Mesenchymal stem cell (in vitro differentiated cells and primary cell): Measurements from ENCODE around the gene HOXA5.

Source experiments
- DNase-seq: peaks from one replicate; pipeline ENCODE4 v3.0.0-alpha.2; 2013
- H2AFZ ChIP-seq: one replicate; pipeline ENCODE4 v1.6.1; 2013; ENCODE audit warnings: low read depth, mild to moderate bottlenecking, control low read depth, inconsistent platforms, low read length, moderate library complexity
- H2AK5ac ChIP-seq: 2 replicates; pipeline ENCODE4 v1.6.1; 2013; ENCODE audit warnings: low read length, moderate library complexity, mild to moderate bottlenecking, inconsistent platforms; ENCODE audit not compliant: severe bottlenecking
- H2BK120ac ChIP-seq: one replicate; pipeline ENCODE4 v1.6.1; 2013; ENCODE audit warnings: low read depth, mild to moderate bottlenecking, inconsistent platforms, low read length, moderate library complexity
- H2BK12ac ChIP-seq, 2 experiments: one replicate each; pipeline ENCODE4 v1.6.1; 2013; ENCODE audit warnings: inconsistent platforms in 2 of 2, low read length in 2 of 2, mild to moderate bottlenecking in 2 of 2, moderate library complexity in 2 of 2, control low read depth in 1 of 2
- H2BK15ac ChIP-seq: one replicate; pipeline ENCODE4 v1.6.1; 2013; ENCODE audit warnings: mild to moderate bottlenecking, low read depth, inconsistent platforms; ENCODE audit not compliant: poor library complexity, severe bottlenecking
- H2BK5ac ChIP-seq: 2 replicates; pipeline ENCODE4 v1.6.1; 2013; ENCODE audit warnings: low read depth, mild to moderate bottlenecking, low read length, control low read depth, inconsistent platforms; ENCODE audit not compliant: poor library complexity, severe bottlenecking
- H3K14ac ChIP-seq, 2 experiments: one replicate each; pipeline ENCODE4 v1.6.1; 2013; ENCODE audit warnings: inconsistent platforms in 2 of 2, low read length in 2 of 2, control low read depth in 1 of 2, mild to moderate bottlenecking in 1 of 2, moderate library complexity in 1 of 2
- H3K18ac ChIP-seq, 2 experiments: one replicate each; pipeline ENCODE4 v1.6.1; 2013; ENCODE audit warnings: inconsistent platforms in 2 of 2, low read length in 2 of 2, control low read depth in 1 of 2, low read depth in 1 of 2, mild to moderate bottlenecking in 1 of 2
- H3K23ac ChIP-seq, 2 experiments: one replicate each; pipeline ENCODE4 v1.6.1; 2013; ENCODE audit warnings: inconsistent platforms in 2 of 2, low read length in 2 of 2, mild to moderate bottlenecking in 2 of 2, moderate library complexity in 2 of 2, control low read depth in 1 of 2
- H3K27ac ChIP-seq: 2 replicates; pipeline ENCODE4 v1.5.1; 2013; ENCODE audit warnings: mild to moderate bottlenecking, moderate library complexity, low read length, control low read depth, inconsistent platforms; ENCODE audit not compliant: poor library complexity, severe bottlenecking
- H3K27me3 ChIP-seq, 2 experiments: 2 replicates each; pipeline versions ENCODE4 v1.6.1 to v1.7.0; 2013; ENCODE audit warnings: low read length in 2 of 2, mild to moderate bottlenecking in 2 of 2, moderate library complexity in 2 of 2, control low read depth in 1 of 2, inconsistent platforms in 1 of 2; ENCODE audit not compliant: control insufficient read depth in 1 of 2, insufficient read depth in 1 of 2
- H3K36me3 ChIP-seq, 2 experiments: 2 replicates each; pipeline versions ENCODE4 v1.6.1 to v1.7.0; 2013; ENCODE audit warnings: low read length in 2 of 2, control low read depth in 1 of 2, inconsistent platforms in 1 of 2, low read depth in 1 of 2, mild to moderate bottlenecking in 1 of 2; ENCODE audit not compliant: insufficient read depth in 2 of 2, control insufficient read depth in 1 of 2
- H3K4ac ChIP-seq, 2 experiments: one replicate each; pipeline ENCODE4 v1.6.1; 2013; ENCODE audit warnings: inconsistent platforms in 2 of 2, low read length in 2 of 2, mild to moderate bottlenecking in 2 of 2, moderate library complexity in 2 of 2, control low read depth in 1 of 2, low read depth in 1 of 2
- H3K4me1 ChIP-seq: 2 replicates; pipeline ENCODE4 v1.6.1; 2013; ENCODE audit warnings: low read depth, low read length, control low read depth; ENCODE audit not compliant: control insufficient read depth, insufficient read depth
- H3K4me2 ChIP-seq: 2 replicates; pipeline ENCODE4 v1.6.1; 2013; ENCODE audit warnings: low read length, mild to moderate bottlenecking, inconsistent platforms; ENCODE audit not compliant: poor library complexity, severe bottlenecking
- H3K4me3 ChIP-seq, 2 experiments: 2 replicates each; pipeline versions ENCODE4 v1.5.1 to v1.7.0; 2013; ENCODE audit warnings: low read length in 2 of 2, mild to moderate bottlenecking in 2 of 2, control low read depth in 1 of 2, low read depth in 1 of 2; ENCODE audit not compliant: insufficient read depth in 1 of 2
- H3K79me1 ChIP-seq: replicated peaks from 2 replicates; pipeline ENCODE4 v1.6.1; 2013; ENCODE audit warnings: mild to moderate bottlenecking, control low read depth, low read length, inconsistent platforms; ENCODE audit not compliant: poor library complexity, severe bottlenecking
- H3K9ac ChIP-seq: 2 replicates; pipeline ENCODE4 v1.7.0; 2013; ENCODE audit warnings: mild to moderate bottlenecking, low read length, moderate library complexity
- H3K9me3 ChIP-seq: 2 replicates; pipeline ENCODE4 v1.7.0; 2013; ENCODE audit warnings: mild to moderate bottlenecking, low read length; ENCODE audit not compliant: control insufficient read depth
- H4K8ac ChIP-seq: one replicate; pipeline ENCODE4 v1.6.1; 2013; ENCODE audit warnings: inconsistent platforms, mild to moderate bottlenecking, low read length, moderate library complexity
- H4K91ac ChIP-seq: one replicate; pipeline ENCODE4 v1.6.1; 2013; ENCODE audit warnings: mild to moderate bottlenecking, low read length, inconsistent platforms
- WGBS: methylation state at CpG from one replicate; pipeline ENCODE4 v1.1.7; 2013; ENCODE audit warnings: mixed read lengths; 5-methylcytosine and 5-hydroxymethylcytosine counted together

The HOXA5 gene

GRCh38 chr7:27132214-27132613, 11.3 kb downstream of the HOXA5 start:
- Histone ChIP-seq H3K9ac (peak overlapping the region; percentile 87), H3K36me3 (peaks cover 0 to 5% of the 10 kb centered on the region in 2 experiments), H3K4me3 (no peak overlapping the region), H4K91ac (no peak overlapping the region), H3K14ac (no peak overlapping the region), H3K79me1 (no peaks in the 10 kb centered on the region), H2AK5ac (no peak overlapping the region), H2AFZ (no peak overlapping the region), H3K4me1 (peaks cover 13% of the 10 kb centered on the region), H3K23ac (no peak overlapping the region), H2BK120ac (no peak overlapping the region), H3K9me3 (no peaks in the 10 kb centered on the region), H3K4me2 (no peak overlapping the region), H2BK12ac (no peak overlapping the region), H3K18ac (no peak overlapping the region), H2BK15ac (no peak overlapping the region), H2BK5ac (no peak overlapping the region), H4K8ac (no peak overlapping the region), H3K27me3 (no peaks in the 10 kb centered on the region), H3K4ac (no peak overlapping the region), H3K27ac (no peak overlapping the region)
- WGBS, result 62% methylated on average over 2 of the region's 2 CpGs
- DNase-seq, result no peak

DNA sequence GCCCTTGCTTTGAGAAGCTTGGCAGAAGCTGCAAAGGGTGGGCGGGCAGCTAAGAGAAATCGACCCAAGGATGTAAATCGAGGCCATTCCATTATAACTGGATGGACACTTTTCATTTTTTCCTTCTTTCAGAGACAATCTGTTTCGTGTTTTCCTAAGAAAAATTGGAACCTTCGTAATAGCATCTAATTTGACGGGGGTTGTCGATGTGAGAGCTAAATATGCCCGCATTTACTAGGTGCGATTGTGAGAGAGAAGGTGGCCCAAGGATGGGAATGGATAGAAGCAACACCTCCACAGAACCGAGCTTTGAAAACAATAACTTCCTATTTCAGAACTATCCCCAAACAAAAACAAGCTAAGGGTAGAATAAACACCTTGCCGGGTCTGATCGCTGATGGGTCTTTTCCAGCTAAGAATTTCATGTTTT, 12.1 kb downstream of the HOXA5 start:
- Histone ChIP-seq H2BK12ac (no peak overlapping the region), H3K14ac (no peak overlapping the region), H2BK15ac (no peak overlapping the region), H3K36me3 (peaks cover 0 to 5% of the 10 kb centered on the region in 2 experiments), H3K9me3 (no peaks in the 10 kb centered on the region), H3K9ac (peak overlapping the region; percentile 87), H3K23ac (no peak overlapping the region), H2AK5ac (no peak overlapping the region), H2BK120ac (no peak overlapping the region), H3K18ac (peak overlapping the region in 1 of 2 experiments; percentile 67), H2AFZ (no peak overlapping the region), H3K79me1 (no peaks in the 10 kb centered on the region), H4K8ac (peak overlapping the region; percentile 77), H3K4me1 (peaks cover 10% of the 10 kb centered on the region), H3K27me3 (no peaks in the 10 kb centered on the region), H2BK5ac (no peak overlapping the region), H3K4me3 (peak overlapping the region; percentile 67 to 83), H3K4me2 (peak overlapping the region; percentile 51), H3K4ac (no peak overlapping the region), H3K27ac (peak overlapping the region; percentile 0), H4K91ac (peak overlapping the region; percentile 76)
- no peak for DNase-seq
- 38% methylated on average over 10 of the region's 12 CpGs for WGBS

GRCh38 chr7:27130540-27131389, 12.7 kb downstream of the HOXA5 start, which contains the start of gene HOXA4:
Gene HOXA4, minus strand, starts transcription at chr7:27130757. Its CDS starts 24 bp downstream, at chr7:27130733.
- Histone ChIP-seq H4K8ac (peak within 1 kb of the TSS; percentile 81), H2BK5ac (peak within 1 kb of the TSS; percentile 58), H2BK15ac (peak within 1 kb of the TSS; percentile 82), H3K27me3 (no peaks in the 10 kb centered on the region), H3K23ac (no peak within 1 kb of the TSS), H3K18ac (peak within 1 kb of the TSS; percentile 67 to 83), H4K91ac (peak within 1 kb of the TSS; percentile 76), H2BK120ac (no peak within 1 kb of the TSS), H3K27ac (peak within 1 kb of the TSS; percentile 49), H3K4me3 (peak within 1 kb of the TSS; percentile 77 to 83), H3K4ac (peak within 1 kb of the TSS in 1 of 2 experiments; percentile 62), H3K9ac (peak within 1 kb of the TSS; percentile 87), H2AK5ac (no peak within 1 kb of the TSS), H3K9me3 (no peaks in the 10 kb centered on the region), H2AFZ (peak within 1 kb of the TSS; percentile 83), H3K79me1 (no peaks in the 10 kb centered on the region), H3K4me1 (peaks cover 8% of the 10 kb centered on the region), H3K36me3 (peaks cover 0 to 5% of the 10 kb centered on the region in 2 experiments), H3K14ac (peak within 1 kb of the TSS in 1 of 2 experiments; percentile 56), H3K4me2 (peak within 1 kb of the TSS; percentile 55), H2BK12ac (peak within 1 kb of the TSS in 1 of 2 experiments; percentile 32)
- DNase-seq, result peak; percentile 76
- WGBS, result under 1% methylated on average over 50 of the region's 67 CpGs
